HG03520 (cell line): ENCODE measurements around the gene NR3C1.

ENCODE experiments used
- ATAC-seq: cut with Tn5 transposase; IDR thresholded peaks from one replicate; pipeline ENCODE4 v1.9.1; 2021; ENCODE audit warnings: mild to moderate bottlenecking, moderate library complexity; ENCODE audit not compliant: unreplicated experiment

NR3C1 gene

DNA sequence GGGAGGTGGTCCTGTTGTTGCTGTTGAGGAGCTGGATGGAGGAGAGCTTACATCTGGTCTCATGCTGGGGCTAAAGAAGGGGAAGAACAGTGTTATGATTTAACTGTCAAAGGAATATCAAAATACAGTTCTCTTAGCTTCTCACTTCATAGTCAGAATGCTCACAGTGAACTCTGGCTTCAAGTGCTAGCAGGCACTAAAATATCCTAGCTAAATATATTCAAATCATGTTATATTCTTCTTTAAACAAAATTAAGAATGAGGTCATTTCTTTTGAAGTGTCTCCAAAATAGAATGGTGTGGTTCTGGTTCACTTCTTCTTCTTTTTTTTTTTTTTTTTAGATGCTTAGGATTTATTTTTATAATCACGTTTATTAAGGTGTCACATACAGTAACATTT lies 89.4 kb downstream of the NR3C1 start:
- no peak for ATAC-seq

DNA sequence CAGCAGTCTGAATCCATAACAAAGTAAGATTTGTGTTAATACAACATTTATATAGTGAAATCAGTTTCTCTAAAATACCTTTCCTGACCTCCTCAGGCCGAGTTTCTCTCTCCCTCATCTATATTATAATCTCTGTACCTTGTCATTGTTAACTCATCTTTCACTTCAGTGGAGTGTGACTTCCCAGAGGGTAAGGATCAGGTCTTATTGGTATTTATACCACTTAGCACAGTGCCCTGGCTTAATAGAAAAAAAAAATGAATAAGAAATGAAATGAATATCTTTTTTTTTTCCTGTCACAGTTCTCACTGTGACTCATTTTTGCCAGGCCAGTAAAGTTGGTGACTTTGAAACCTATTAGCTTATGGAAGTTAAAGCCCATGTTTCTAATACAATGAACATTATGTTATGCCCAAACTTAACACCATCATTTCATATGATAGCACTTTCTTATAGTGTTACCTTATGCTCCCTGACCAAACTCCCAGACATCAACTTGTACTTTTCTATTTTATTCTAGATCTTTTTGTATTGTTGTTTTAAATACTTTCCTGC lies 90.1 kb downstream of the NR3C1 start:
- no peak for ATAC-seq

DNA sequence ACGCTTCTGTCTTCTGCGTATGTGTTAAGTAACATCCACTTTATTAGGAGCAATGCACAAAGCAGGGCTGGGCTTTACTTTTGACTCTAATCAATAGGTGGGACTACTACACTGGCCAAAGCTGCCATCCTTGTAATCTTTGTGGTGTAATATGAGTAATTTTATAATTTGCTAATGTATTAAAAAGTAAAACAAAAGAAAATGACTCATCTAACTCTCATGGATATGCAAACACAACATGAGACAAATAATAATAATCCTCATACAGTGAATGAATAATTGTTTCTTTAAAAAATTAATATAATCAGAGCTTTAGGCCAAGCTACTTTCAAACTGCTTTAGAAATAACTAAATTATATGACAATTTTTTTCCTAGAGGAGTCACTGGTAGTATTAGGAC lies 90.7 kb downstream of the NR3C1 start:
- no peak for ATAC-seq

DNA sequence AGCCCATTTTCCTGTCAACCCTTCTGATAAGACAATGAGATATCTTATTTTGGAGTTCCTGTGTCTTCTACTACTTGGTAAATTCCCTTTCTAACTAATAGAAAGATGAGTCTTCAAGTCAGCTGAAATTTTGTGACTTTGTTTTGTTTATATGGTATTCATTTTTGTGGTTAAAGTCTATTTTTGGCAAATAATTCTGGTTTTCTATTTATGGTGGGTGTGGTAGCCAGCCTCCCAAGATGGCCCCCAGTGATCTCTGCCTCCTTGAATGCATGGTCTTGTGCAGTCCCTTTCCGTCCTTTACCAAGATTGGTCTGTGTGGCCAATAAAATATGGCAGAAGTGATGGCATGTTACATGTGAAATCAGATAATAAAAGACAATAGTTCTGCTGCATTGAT lies 91.5 kb downstream of the NR3C1 start:
- no peak for ATAC-seq

DNA sequence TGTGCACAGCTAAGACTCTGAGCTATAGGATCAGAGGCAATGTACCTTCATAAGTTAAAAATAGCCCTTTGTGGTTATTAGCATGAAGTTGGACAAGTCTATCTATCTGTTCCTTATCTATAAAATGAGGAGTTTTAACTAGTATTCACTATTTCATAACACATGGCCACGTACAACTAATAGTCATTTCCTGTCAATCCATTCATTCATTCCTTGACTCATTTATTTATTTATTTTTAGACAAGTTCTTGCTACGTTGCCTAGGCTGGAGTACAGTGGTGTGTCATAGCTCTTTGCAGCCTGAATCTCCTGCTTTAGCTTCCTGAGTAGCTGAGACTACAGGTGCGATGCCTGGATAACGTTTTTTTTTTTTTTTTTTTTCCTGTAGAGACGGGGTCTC lies 92.1 kb downstream of the NR3C1 start:
- no peak for ATAC-seq

DNA sequence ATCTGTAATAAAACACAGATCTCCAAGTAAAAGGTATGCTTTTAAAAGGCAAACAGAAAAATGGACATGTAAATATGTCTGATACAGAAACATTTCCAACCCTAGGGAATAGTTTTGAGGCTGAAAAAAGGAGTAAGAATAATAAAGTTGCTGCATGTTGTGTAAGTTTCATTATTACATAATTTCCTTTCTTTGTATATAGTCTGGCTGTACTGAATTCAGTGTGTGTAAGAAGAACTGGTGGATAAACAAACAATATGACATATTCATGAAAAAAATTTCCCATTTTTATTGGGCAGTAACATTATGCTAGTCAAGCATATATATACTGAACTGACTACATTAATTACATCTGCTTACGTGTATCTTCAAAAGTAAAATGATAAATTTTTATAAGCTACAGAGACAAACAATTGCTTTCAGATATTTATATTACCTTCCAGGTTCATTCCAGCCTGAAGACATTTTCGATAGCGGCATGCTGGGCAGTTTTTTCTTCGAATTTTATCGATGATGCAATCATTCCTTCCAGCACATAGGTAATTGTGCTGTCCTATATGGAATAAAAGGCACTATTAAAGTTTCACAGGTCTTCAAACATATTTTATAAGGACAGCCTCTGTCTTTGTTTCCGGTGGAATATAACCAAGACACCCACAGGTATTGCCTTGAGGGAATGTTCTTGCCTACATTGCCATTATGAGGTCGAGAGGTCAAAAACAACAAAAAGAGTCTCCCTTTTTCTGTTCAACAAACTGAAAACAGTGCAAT lies 93.6 kb downstream of the NR3C1 start:
- no peak for ATAC-seq

DNA sequence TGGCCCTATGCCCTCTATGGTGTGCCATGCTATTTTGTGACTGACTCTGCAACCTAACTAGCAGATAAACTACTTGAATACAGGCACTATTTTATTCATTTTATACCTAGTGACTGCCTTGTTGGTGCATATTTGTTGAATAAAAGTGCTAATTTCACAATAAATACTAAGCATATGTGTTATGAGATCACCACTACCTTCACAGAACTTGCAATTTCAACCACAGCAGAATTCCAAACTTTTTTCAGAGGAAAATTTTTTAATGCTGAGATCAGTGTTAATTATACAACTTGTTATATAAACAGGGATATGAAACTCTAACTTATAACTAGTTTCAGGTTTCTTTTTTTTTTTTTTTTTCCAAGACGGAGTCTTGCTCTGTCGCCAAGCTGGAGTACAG lies 94.8 kb downstream of the NR3C1 start:
- no peak for ATAC-seq

DNA sequence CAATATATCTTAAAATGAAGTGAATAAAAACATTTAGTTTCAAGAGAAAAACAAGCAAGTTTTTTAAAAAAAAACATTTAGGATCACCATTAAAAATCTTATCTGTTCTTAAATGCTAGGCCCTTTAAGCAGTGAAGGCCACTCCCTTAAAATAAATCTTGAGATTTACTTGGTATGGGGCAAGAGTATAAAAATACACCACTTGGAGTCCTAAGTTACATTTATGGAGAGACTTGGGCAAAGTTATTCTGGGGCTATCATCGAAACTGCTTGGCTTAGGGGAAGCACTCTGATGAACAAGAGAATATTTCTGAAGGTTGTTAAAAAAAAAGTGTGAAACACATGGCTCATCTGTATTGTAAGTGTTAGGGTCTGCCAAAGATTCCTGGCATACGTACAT lies 97.4 kb downstream of the NR3C1 start:
- ATAC-seq: no peak

DNA sequence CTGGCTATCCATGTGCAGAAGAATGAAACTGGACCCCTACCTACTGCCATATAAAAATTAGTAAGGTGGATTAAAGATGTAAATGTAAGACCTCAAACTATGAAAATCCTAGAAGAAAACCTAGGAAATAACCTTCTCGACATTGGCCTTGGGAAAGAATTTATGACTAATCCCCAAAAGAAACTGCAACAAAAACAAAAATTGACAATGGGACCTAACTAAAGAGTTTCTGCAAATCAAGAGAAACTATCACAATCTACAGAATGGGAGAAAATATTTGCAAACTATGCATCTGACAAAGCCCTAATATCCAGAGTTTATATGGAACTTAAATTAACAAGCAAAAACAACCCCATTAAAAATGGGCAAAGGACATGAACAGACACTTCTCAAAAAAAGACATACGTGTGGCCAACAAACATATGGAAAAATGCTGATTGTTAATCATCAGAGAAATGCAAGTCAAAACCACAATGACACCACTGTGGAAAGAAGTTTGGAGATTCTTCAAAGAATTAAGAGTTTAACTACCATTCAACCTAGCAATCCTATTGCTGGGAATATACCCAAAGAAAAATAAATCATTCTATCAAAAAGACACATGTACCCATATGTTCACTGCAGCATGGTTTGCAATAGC lies 98.5 kb downstream of the NR3C1 start:
- ATAC-seq: no peak

DNA sequence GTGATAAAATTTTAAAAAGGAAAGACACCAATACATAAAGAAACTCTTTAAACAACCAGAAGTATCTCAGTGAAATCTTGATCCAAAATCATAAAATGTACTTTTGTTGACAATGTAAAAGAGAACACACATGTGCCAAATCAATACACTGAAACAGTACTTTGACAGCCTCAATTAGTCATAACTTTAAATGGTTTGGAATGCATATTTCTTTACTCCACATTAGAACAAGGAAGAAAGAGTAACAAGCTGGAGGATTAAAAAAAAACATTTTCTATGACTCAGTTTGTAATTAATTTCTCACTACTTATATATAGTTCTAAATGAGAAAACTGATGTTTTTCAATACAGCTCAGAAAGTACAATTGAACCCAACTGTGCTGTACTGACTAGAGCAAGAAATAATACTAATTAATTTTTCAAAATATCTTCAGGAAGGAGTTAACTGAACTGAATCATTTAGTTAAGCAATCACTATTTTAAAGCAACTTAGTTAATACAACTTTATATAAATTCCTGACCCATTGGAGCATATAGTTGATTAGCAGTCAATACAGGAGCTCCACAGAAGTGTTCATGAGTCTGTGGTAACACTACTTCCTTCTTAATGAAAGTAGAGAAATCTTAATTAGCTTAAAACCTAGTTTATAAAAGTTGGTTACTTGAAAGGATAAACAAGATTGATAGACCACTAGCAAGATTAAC lies 101.0 kb downstream of the NR3C1 start:
- no peak for ATAC-seq

DNA sequence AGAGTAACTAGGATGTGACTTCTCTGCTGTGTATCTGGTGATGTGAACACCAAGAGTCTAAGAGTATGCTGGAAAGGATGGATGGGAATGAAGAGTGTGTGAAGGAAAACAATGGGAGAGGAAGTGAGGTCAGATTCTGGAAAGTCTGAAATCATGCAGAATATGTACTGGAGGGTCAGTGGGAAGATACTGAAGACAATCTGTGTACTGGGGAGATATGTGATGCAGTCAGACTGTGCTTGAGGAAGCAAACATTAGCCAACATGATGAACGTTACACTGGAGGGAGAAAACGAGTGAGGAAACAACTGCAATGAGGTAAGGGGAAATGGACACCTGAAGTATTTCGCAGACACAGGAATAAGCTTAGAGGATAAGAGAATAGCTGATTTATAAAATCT lies 105.7 kb downstream of the NR3C1 start:
- ATAC-seq: no peak

DNA sequence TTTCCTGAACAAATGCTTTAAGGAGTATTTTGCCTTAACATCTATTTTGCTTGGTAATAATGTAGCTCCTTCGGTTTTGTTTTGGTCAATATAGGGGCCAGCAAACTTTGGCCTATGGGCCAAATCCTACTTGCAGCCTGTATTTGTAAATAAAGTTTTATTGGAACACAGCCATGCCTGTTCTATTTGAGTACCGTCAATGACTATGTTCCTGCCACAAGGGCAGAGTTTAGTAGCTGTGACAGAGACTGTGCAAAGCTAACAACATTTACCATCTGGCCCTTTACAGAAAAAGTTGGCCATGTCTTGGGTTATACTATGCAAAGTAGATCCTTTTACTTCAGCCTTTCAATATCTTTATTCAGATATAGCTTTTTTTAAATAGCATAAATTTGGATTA lies 113.4 kb downstream of the NR3C1 start:
- no peak for ATAC-seq

DNA sequence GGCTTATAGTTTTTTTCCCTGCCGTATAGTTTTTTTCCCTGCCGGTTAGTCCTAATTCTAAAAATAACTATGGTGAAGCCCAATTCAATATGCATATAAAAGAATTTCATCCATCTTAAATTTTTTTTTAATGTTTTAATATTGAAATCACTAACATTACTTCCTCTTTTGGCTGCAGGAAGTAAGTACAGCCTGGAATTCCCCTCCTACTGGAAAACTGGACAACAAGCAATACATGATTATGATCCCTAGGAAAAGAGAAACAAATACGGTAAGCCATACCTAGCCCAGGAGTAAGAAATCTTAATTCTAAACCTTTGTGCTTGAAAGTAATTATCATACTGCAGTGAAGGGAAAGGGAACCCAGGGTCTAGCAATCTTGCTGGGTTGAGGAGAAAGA lies 119.0 kb downstream of the NR3C1 start:
- no peak for ATAC-seq

DNA sequence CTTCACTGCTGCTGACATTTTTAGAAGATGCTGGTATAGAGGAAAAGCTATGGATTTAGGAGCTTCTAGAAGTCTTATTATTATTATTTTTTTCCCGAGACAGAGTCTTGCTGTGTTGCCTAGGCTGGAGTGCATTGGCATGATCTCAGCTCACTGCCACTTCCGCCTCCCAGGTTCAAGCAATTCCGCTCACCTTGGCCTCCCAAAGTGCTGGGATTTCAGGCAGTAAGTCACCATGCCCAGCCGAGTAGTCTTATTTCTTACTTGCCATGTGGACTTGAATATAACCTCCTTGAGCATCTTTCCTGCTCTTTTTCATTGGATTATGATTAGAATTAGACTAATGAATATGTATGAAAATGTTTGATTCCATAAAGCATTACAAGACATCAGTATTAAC lies 119.5 kb downstream of the NR3C1 start:
- ATAC-seq: no peak

DNA sequence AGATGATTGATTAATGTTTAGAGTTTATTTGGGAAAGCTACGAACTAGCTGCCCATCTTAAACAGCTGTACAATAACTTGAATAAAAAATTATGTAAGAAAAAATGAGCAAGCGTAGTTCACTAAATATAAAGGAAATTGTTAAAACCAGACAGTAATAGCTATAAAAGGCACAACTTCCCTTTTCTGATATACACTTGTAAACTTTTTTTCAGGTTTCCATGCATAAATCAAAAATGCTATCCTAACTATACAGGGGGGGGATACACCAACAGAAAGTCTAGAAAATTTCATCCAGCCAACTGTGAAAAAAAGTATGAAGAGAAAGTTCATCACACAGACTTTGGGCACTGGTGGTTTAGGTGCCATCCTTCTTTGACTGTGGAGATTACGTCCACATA lies 122.3 kb downstream of the NR3C1 start:
- ATAC-seq: no peak

DNA sequence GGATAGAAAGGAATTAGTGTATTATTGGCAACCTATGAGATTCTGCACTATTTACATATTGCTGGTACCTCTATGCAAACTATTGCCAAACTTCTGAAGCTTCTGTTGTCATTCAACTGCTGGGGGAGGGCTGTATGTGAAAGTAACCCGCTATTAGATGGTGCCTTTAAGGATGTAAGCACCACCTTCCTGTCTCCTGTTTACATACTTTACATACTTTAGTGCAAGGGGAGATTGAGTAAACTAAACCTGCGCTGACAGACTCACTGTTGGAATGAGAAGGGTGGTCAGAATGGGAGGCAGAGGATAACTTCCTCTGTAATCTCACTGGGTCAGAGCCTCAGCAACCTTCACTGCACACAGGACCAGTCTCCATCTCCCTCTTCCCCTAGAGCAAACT lies 123.8 kb downstream of the NR3C1 start:
- no peak for ATAC-seq

DNA sequence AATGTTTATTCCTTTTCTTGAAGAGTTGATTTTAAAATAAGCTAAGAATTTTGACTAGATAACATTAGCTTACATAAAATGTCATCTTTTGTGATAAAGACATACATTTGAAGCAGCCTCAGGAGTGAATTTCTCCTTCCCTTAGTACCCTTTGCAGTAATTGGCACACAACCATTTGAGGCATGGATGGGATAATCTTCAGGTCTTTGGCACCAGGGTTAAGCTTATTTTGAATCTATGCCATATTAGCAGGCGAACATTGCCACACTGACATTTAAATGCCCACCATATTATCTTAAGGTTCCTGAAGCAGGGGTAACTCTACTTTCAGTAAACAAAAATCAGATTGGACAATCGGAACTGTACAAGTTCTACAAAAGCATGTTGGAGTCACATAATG lies 126.0 kb downstream of the NR3C1 start:
- ATAC-seq: no peak

DNA sequence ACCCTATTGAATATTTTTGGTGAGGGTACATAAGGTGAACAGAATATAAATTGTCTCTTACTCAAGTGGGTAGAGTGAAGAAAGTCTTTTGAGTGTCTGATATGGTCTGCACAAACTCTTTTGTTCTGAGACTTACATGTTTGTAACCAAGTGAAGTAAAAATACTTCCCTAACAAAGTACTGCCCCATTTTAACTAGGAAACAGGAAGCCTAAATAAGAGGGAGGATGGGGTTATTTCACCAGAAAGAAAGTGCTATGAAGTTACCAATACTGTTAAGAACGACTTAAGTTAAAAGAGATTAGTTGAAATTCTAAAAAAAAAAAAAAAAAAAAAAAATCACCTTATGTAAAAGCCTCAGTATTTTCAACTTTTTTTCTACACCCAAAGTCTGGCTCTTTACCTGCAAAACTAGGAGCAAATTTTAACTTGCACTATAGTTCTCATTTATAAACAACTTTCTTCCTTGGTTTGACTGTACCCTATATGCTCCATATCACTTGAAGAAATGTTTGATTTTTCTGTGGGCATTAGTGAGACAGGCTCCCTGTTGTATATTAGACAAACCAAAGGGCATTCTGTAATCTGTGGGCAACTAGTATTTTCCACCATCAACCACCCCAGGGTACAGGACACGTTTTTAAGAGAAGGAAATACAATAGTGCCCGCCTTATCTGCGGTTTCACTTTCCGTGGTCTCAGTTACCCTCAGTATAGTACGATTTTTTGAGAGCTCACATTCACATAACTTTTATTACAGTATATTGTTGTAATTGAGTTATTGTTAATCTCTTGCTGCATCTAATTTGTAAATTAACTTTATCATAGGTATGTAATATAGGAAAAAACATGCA lies 127.7 kb downstream of the NR3C1 start:
- no peak for ATAC-seq

DNA sequence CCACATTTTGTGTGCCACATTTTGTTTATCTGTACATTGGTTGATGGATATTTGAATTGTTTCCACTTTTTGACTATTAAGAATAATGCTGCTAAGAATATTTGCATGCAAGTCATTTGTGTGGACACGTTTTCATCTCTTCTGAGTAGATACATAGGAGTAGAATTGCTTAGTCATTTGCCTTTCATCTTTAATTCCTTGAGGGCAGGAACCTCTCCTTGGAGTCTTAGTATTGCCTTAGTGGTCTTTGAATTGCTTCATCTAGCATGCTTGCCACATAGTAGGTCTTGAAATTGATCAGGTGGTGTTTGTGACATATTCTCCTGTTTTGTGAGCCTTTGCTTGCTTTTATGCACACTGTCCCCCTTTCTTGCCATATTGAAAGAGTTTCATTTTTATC lies 128.5 kb downstream of the NR3C1 start:
- no peak for ATAC-seq

DNA sequence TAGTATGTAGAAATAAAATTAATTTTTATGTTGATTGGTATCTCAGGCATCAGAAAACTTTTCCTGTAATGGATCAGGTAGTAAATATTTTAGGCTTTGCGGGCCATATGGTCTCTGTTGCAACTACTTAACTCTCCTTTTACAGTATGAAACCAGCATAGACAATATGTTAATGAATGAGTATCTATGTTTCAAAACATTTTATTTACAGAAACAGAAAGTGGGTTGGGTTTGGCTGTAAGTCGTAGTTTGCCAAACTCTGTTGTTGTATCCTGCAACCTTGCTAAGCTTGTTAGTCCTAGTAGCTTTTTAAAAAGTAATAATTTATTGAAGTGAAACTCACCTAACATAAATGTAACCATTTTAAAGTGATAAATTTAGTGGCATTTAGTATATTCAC lies 132.1 kb downstream of the NR3C1 start:
- ATAC-seq: no peak

DNA sequence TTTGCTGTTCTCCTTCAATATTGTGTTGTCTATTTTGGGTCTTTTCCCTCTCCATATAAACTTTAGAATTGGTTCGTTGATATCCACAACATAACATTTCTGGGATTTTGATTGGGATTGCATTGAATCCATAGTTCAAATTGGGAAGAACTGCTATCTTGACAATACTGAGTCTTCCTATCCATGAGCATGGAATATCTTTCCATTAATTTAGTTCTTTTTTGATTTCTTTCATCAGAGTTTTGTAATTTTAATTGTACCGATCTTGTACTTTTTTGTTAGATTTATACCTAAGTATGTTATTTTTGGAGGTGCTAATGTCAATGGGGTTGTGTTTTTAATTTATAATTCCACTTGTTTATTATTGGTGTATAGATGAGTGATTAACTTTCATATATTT lies 135.1 kb downstream of the NR3C1 start:
- no peak for ATAC-seq
